Measurements from ENCODE around the gene PAQR3. TPM values are rescaled to one million over a fixed set of nuclear protein-coding genes. Genes with fewer than 3 reads are reported as not detected.

Gene PAQR3
- total and polyA plus RNA-seq, 2 of the 4 experiments (the other 2 are of a cell fraction), result 11.5 to 11.8 TPM

GRCh38 chr4:78907638-78908037 lies 31.6 kb downstream of the PAQR3 start:
- Histone ChIP-seq H2BK20ac (ENCODE audit: low read depth, low read length) (no peak overlapping the region), H4K5ac (ENCODE audit: low read depth, low read length) (no peak overlapping the region), H3K27me3 (ENCODE audit: control insufficient read depth, insufficient read depth, low read length) (no peaks in the 10 kb centered on the region), H4K91ac (ENCODE audit: insufficient read depth, low read depth, low read length) (no peak overlapping the region), H3K9me3 (ENCODE audit: control insufficient read depth, insufficient read depth, low read length) (no peaks in the 10 kb centered on the region), H3K23ac (ENCODE audit: low read depth, low read length) (no peak overlapping the region), H3K27ac (ENCODE audit: insufficient read depth, low read length) (no peak overlapping the region), H2AFZ (replicated peaks; ENCODE audit: low read length, poor library complexity) (no peak overlapping the region), H3K9me1 (ENCODE audit: insufficient read depth, low read length) (0 out of 2 replicates have a peak, but pooled peaks cover 2% of the 10 kb centered on the region), H3K79me1 (ENCODE audit: low read depth in 1 of 2, low read length in 2 of 2) (0 out of 4 replicates have a peak, but pooled peaks cover 0 to 2% of the 10 kb centered on the region in 2 experiments), H2AK9ac (replicated peaks; ENCODE audit: low read depth, low read length, poor library complexity) (no peak overlapping the region), H3K36me3 (ENCODE audit: control insufficient read depth, insufficient read depth, low read length) (peaks cover 9% of the 10 kb centered on the region), H3K4me2 (ENCODE audit: low read depth, low read length) (no peak overlapping the region), H3K56ac (ENCODE audit: extremely low read depth, insufficient read depth, low read length) (no peak overlapping the region), H4K8ac (ENCODE audit: low read depth in 2 of 2, low read length in 2 of 2) (no peak overlapping the region), H3K14ac (replicated peaks; ENCODE audit: low read depth, low read length) (no peak overlapping the region), H2BK5ac (ENCODE audit: low read depth, low read length, poor library complexity, severe bottlenecking) (no peak overlapping the region), H2BK120ac (ENCODE audit: low read depth, low read length) (no peak overlapping the region), H2BK15ac (ENCODE audit: low read depth, low read length) (no peak overlapping the region), H3K4ac (ENCODE audit: low read depth, low read length) (no peak overlapping the region), H3K9ac (ENCODE audit: low read depth, low read length) (no peak overlapping the region), H4K20me1 (ENCODE audit: insufficient read depth, low read length) (no peaks in the 10 kb centered on the region), H3K18ac (ENCODE audit: low read depth, low read length) (no peak overlapping the region), H2AK5ac (ENCODE audit: low read depth, low read length) (no peak overlapping the region), H3K4me1 (ENCODE audit: control insufficient read depth, insufficient read depth, low read length) (no peaks in the 10 kb centered on the region), H3K4me3 (ENCODE audit: insufficient read depth, low read depth, low read length) (no peak overlapping the region)
- BruUV-seq (replicated peaks), result no TSS peak
- DNase-seq (no peak), ATAC-seq (ENCODE audit: low read depth) (no peak)
- ChIA-PET CTCF (no interaction called here), POLR2A (ENCODE audit: unreplicated experiment) (no interaction called here)
- in situ Hi-C loops (cut with MboI; ENCODE audit: low sequenced_read_pairs), result no loop called here
- dilution Hi-C loops (cut with HindIII; ENCODE audit: low sequenced_read_pairs, unreplicated experiment), result no loop called here
- no peak for TF ChIP-seq NFE2L2 (IDR thresholded peaks at IDR 0.05; ENCODE audit: low read depth, low read length)
- TF ChIP-seq POLR2A (IDR thresholded peaks at IDR 0.05; ENCODE audit: low read depth, low read length), result no peak
- intact Hi-C loops (cut with micrococcal nuclease), result no loop called here
- 100% methylated on average over 1 of the region's 6 CpGs; no CpG with 5 or more reads in 1 of the 2 experiments for WGBS, 2 experiments (ENCODE audit: extremely low coverage in 2 of 2, insufficient read length in 1 of 2)

Measured in IMR-90 (cell line).